NB4 (cell line): ENCODE results near the gene MCRIP2.

ENCODE experiments used
- POLR2A ChIP-seq: IDR thresholded peaks from 2 replicates; pipeline ENCODE4 v1.6.1; 2011; ENCODE audit warnings: mild to moderate bottlenecking; ENCODE audit not compliant: insufficient read length; ENCODE audit errors: extremely low read depth
- TF ChIP-seq, protein P1 (sequence below): IDR thresholded peaks from one replicate; pipeline ENCODE4 v1.5.1; 2012; ENCODE audit warnings: low read depth, low read length

GRCh38 chr16:641326-642188, at the start of gene MCRIP2:
- TF ChIP-seq, protein P1, sequence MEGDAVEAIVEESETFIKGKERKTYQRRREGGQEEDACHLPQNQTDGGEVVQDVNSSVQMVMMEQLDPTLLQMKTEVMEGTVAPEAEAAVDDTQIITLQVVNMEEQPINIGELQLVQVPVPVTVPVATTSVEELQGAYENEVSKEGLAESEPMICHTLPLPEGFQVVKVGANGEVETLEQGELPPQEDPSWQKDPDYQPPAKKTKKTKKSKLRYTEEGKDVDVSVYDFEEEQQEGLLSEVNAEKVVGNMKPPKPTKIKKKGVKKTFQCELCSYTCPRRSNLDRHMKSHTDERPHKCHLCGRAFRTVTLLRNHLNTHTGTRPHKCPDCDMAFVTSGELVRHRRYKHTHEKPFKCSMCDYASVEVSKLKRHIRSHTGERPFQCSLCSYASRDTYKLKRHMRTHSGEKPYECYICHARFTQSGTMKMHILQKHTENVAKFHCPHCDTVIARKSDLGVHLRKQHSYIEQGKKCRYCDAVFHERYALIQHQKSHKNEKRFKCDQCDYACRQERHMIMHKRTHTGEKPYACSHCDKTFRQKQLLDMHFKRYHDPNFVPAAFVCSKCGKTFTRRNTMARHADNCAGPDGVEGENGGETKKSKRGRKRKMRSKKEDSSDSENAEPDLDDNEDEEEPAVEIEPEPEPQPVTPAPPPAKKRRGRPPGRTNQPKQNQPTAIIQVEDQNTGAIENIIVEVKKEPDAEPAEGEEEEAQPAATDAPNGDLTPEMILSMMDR = no peak
- TF ChIP-seq POLR2A = peak; percentile 74
